Activated CD4-positive, alpha-beta T cell treated with anti-CD3 and anti-CD28 coated beads, Interleukin-2, amount 50 U/mL, for 1 hour (primary cell): ENCODE results near the gene LHX8.

Experiments
- DNase-seq: peaks from one replicate; pipeline ENCODE4 v3.0.0-alpha.2; 2020

Gene LHX8

DNA sequence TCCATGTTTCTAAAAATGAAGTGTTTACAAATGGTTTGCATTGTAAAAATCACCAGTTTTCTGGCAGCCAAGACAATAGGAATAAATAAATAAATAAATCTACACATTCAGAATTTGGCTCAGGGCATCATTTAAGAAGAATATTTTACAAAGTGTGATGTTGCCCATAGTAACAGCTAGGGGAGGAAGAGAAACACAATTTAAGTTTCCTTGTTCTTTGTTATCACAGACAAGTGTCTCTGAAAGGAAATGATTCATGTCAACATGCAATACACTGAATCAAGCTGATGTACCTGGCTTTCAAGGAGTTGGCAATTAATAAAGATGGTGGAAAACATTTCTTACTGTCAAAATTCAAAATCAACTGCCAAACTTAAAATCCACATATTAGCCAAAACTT, 74.7 kb downstream of the LHX8 start:
- no peak for DNase-seq
